H9 (cell line): ENCODE results near the gene ERVH48-1. TPM values are rescaled to one million over a fixed set of nuclear protein-coding genes. Genes with fewer than 3 reads are reported as not detected.
"Not testable (repeated sequence)": the region's sequence is repeated elsewhere in the genome, so short reads cannot be mapped to it uniquely, and the experiment has no call there.

Experiments
- DNase-seq: peaks from one replicate; pipeline ENCODE4 v3.0.0-alpha.2; 2017
- H2AFZ ChIP-seq: one replicate; pipeline ENCODE4 v1.6.1; 2013; ENCODE audit warnings: mild to moderate bottlenecking, low read length, control low read depth, moderate library complexity
- H2AK5ac ChIP-seq: 2 replicates; pipeline ENCODE4 v1.6.1; 2013; ENCODE audit warnings: low read length, control low read depth, mixed read lengths; ENCODE audit not compliant: insufficient read length
- H2BK120ac ChIP-seq: one replicate; pipeline ENCODE4 v1.6.1; 2013; ENCODE audit warnings: low read depth, mild to moderate bottlenecking, low read length, control low read depth, inconsistent platforms; ENCODE audit not compliant: poor library complexity, severe bottlenecking
- H2BK12ac ChIP-seq: 2 replicates; pipeline ENCODE4 v1.6.1; 2013; ENCODE audit warnings: low read length, control low read depth, mixed read lengths, low read depth; ENCODE audit not compliant: insufficient read length
- H2BK15ac ChIP-seq: 2 replicates; pipeline ENCODE4 v1.6.1; 2013; ENCODE audit warnings: low read depth, low read length, control low read depth
- H2BK20ac ChIP-seq: one replicate; pipeline ENCODE4 v1.6.1; 2013; ENCODE audit warnings: low read depth, mild to moderate bottlenecking, low read length, control low read depth, inconsistent platforms; ENCODE audit not compliant: poor library complexity, severe bottlenecking
- H2BK5ac ChIP-seq: 2 replicates; pipeline ENCODE4 v1.6.1; 2013; ENCODE audit warnings: low read length, control low read depth, mixed read lengths; ENCODE audit not compliant: insufficient read length
- H3K14ac ChIP-seq: 2 replicates; pipeline ENCODE4 v1.6.1; 2013; ENCODE audit warnings: low read length, control low read depth; ENCODE audit not compliant: insufficient read depth
- H3K18ac ChIP-seq: 2 replicates; pipeline ENCODE4 v1.6.1; 2013; ENCODE audit warnings: low read depth, mild to moderate bottlenecking, mixed read lengths, low read length, control low read depth; ENCODE audit not compliant: insufficient read length
- H3K23ac ChIP-seq: 2 replicates; pipeline ENCODE4 v1.6.1; 2013; ENCODE audit warnings: low read length, control low read depth, mixed read lengths, low read depth; ENCODE audit not compliant: insufficient read length
- H3K23me2 ChIP-seq: 2 replicates; pipeline ENCODE4 v1.6.1; 2013; ENCODE audit warnings: low read depth, mild to moderate bottlenecking, mixed read lengths, low read length, control low read depth; ENCODE audit not compliant: insufficient read length, poor library complexity, severe bottlenecking
- H3K27ac ChIP-seq: 2 replicates; pipeline ENCODE4 v1.5.1; 2013; ENCODE audit warnings: low read length, control low read depth, mixed read lengths, low read depth; ENCODE audit not compliant: insufficient read length
- H3K27me3 ChIP-seq: 2 replicates; pipeline ENCODE4 v1.6.1; 2013; ENCODE audit warnings: low read length, control low read depth, inconsistent platforms; ENCODE audit not compliant: insufficient read depth
- H3K4ac ChIP-seq: 2 replicates; pipeline ENCODE4 v1.6.1; 2013; ENCODE audit warnings: low read depth, mild to moderate bottlenecking, control low read depth, inconsistent platforms, low read length, moderate library complexity
- H3K4me1 ChIP-seq: 2 replicates; pipeline ENCODE4 v1.6.1; 2013; ENCODE audit warnings: low read length, control low read depth, inconsistent platforms; ENCODE audit not compliant: insufficient read depth
- H3K4me2 ChIP-seq: 2 replicates; pipeline ENCODE4 v1.6.1; 2013; ENCODE audit warnings: low read length, control low read depth, mixed read lengths; ENCODE audit not compliant: insufficient read length, insufficient read depth
- H3K56ac ChIP-seq: 2 replicates; pipeline ENCODE4 v1.6.1; 2013; ENCODE audit warnings: low read depth, mild to moderate bottlenecking, mixed read lengths, low read length, control low read depth; ENCODE audit not compliant: insufficient read length
- H3K79me1 ChIP-seq: 2 replicates; pipeline ENCODE4 v1.6.1; 2013; ENCODE audit warnings: low read depth, mild to moderate bottlenecking, moderate library complexity, low read length, control low read depth, inconsistent platforms; ENCODE audit not compliant: insufficient read depth, poor library complexity, severe bottlenecking
- H3K79me2 ChIP-seq: 2 replicates; pipeline ENCODE4 v1.6.1; 2013; ENCODE audit warnings: low read length, control low read depth, inconsistent platforms; ENCODE audit not compliant: insufficient read depth
- H3K9ac ChIP-seq: 2 replicates; pipeline ENCODE4 v1.6.1; 2013; ENCODE audit warnings: low read length, control low read depth, mixed read lengths; ENCODE audit not compliant: insufficient read length; ENCODE audit errors: extremely low read depth
- H3K9me3 ChIP-seq: one replicate; pipeline ENCODE4 v1.6.1; 2013; ENCODE audit warnings: low read depth, low read length, inconsistent platforms; ENCODE audit not compliant: control insufficient read depth
- H3T11ph ChIP-seq: one replicate; pipeline ENCODE4 v1.6.1; 2013; ENCODE audit warnings: mild to moderate bottlenecking, low read length, control low read depth, inconsistent platforms
- H4K20me1 ChIP-seq: one replicate; pipeline ENCODE4 v1.6.1; 2013; ENCODE audit not compliant: control insufficient read depth, insufficient read length, insufficient read depth
- H4K5ac ChIP-seq: 2 replicates; pipeline ENCODE4 v1.6.1; 2013; ENCODE audit warnings: low read depth, mild to moderate bottlenecking, mixed read lengths, low read length, control low read depth; ENCODE audit not compliant: insufficient read length
- H4K8ac ChIP-seq: replicated peaks from 2 replicates; pipeline ENCODE4 v1.6.1; 2013; ENCODE audit warnings: low read length, control low read depth, mixed read lengths, low read depth; ENCODE audit not compliant: insufficient read length
- H4K91ac ChIP-seq: 2 replicates; pipeline ENCODE4 v1.6.1; 2013; ENCODE audit warnings: low read depth, mild to moderate bottlenecking, moderate library complexity, mixed read lengths, low read length, control low read depth; ENCODE audit not compliant: insufficient read length
- H3K27ac Mint-ChIP-seq, 3 experiments: 2 replicates in 2 of 3; 3 replicates in 1 of 3; pipeline ENCODE4 v1.8.0; 2020 to 2021; ENCODE audit warnings: mixed read lengths in 3 of 3, mild to moderate bottlenecking in 1 of 3, moderate library complexity in 1 of 3
- H3K27me3 Mint-ChIP-seq: 2 replicates; pipeline ENCODE4 v1.8.0; 2021; ENCODE audit warnings: low read depth, mild to moderate bottlenecking, moderate library complexity, mixed read lengths
- H3K36me3 Mint-ChIP-seq, 3 experiments: 2 replicates in 2 of 3; 3 replicates in 1 of 3; pipeline ENCODE4 v1.8.0; 2020 to 2021; ENCODE audit warnings: low read depth in 3 of 3, mixed read lengths in 3 of 3; ENCODE audit not compliant: insufficient read depth in 1 of 3
- H3K4me1 Mint-ChIP-seq, 2 experiments: 2 replicates each; pipeline ENCODE4 v1.8.0; 2020; ENCODE audit warnings: mixed read lengths in 2 of 2
- H3K4me3 Mint-ChIP-seq, 2 experiments: 2 replicates in 1 of 2; 3 replicates in 1 of 2; pipeline ENCODE4 v1.8.0; 2020 to 2021; ENCODE audit warnings: mild to moderate bottlenecking in 2 of 2, mixed read lengths in 2 of 2, moderate library complexity in 1 of 2
- H3K9me3 Mint-ChIP-seq, 2 experiments: 2 replicates in 1 of 2; 3 replicates in 1 of 2; pipeline ENCODE4 v1.8.0; 2020; ENCODE audit warnings: mild to moderate bottlenecking in 2 of 2, mixed read lengths in 2 of 2, moderate library complexity in 1 of 2
- WGBS: extraction: QIAGEN DNeasy Blood & Tissue Kit; methylation state at CpG from one replicate; pipeline ENCODE4 v1.1.7; 2013; ENCODE audit warnings: missing lambda C conversion rate, low lambda C conversion rate, mixed read lengths; ENCODE audit not compliant: insufficient read length; ENCODE audit errors: extremely low coverage; 5-methylcytosine and 5-hydroxymethylcytosine counted together
- total RNA-seq: library from RNA; stranded (reverse); gene quantifications from 2 replicates; pipeline ENCODE4 v1.2.1, GENCODE V29; 2021

Gene ERVH48-1
- total RNA-seq, 1 experiment from 2014 or later: 234 TPM

- H3K4me1 Mint-ChIP-seq: peaks cover 67 to 69% of the 10 kb centered on the region in 2 experiments
- not testable (repeated sequence) for H2AFZ ChIP-seq, H3K9me3 Mint-ChIP-seq, H3K18ac ChIP-seq, H4K8ac ChIP-seq, H3K79me1 ChIP-seq, H3K23me2 ChIP-seq, H2BK15ac ChIP-seq, H4K5ac ChIP-seq, DNase-seq, H2BK12ac ChIP-seq, H3K9ac ChIP-seq, H4K20me1 ChIP-seq, H3K9me3 ChIP-seq, H3K79me2 ChIP-seq, H3K4me1 ChIP-seq, H3K4ac ChIP-seq, H3K36me3 Mint-ChIP-seq, H2AK5ac ChIP-seq, H3K14ac ChIP-seq, H2BK20ac ChIP-seq, H3K23ac ChIP-seq, H3T11ph ChIP-seq, H2BK5ac ChIP-seq, H3K56ac ChIP-seq, H3K4me2 ChIP-seq, H3K27me3 ChIP-seq, H4K91ac ChIP-seq, H3K27me3 Mint-ChIP-seq, H2BK120ac ChIP-seq
- H3K4me3 Mint-ChIP-seq: peak overlapping the region in 1 of 2 experiments; percentile 15; a peak in 1 of 5 replicates
- WGBS: no CpG with 5 or more reads among the region's 5 CpGs
- peak overlapping the region; percentile 67 for H3K27ac ChIP-seq
- H3K27ac Mint-ChIP-seq: peak overlapping the region; percentile 99 to 100 (median 99)
Observed at GRCh38 chr21:42936360-42936759, 10.9 kb upstream of the ERVH48-1 start.

- not testable (repeated sequence) for H2AK5ac ChIP-seq, H3K36me3 Mint-ChIP-seq, H3T11ph ChIP-seq, H2BK15ac ChIP-seq, H4K5ac ChIP-seq, H3K18ac ChIP-seq, H3K27me3 ChIP-seq, H2AFZ ChIP-seq, H3K79me2 ChIP-seq, H3K4me2 ChIP-seq, H3K4ac ChIP-seq, H3K9ac ChIP-seq, H2BK12ac ChIP-seq, H3K79me1 ChIP-seq, H3K4me1 ChIP-seq, DNase-seq, H3K9me3 ChIP-seq, H3K56ac ChIP-seq, H3K27me3 Mint-ChIP-seq, H2BK5ac ChIP-seq, H3K14ac ChIP-seq, H3K27ac ChIP-seq, H2BK20ac ChIP-seq, H4K8ac ChIP-seq, H3K23me2 ChIP-seq, H3K9me3 Mint-ChIP-seq, H4K91ac ChIP-seq, H4K20me1 ChIP-seq, H2BK120ac ChIP-seq, H3K23ac ChIP-seq
- H3K4me1 Mint-ChIP-seq: peaks cover 66 to 70% of the 10 kb centered on the region in 2 experiments
- WGBS: no CpG with 5 or more reads among the region's 12 CpGs
- H3K4me3 Mint-ChIP-seq: 0 out of 5 replicates have a peak overlapping the region, but pooled peaks of 1 of the 2 experiments have one; percentile 40
- H3K27ac Mint-ChIP-seq: peak overlapping the region; percentile 63 to 95 (median 66); a peak in 4 of 7 replicates
Observed at GRCh38 chr21:42933973-42934372, 8.5 kb upstream of the ERVH48-1 start.
